Stimulated activated CD8-positive, alpha-beta memory T cell treated with anti-CD3 and anti-CD28 coated beads, Interleukin-12 subunit alpha, Interleukin-12 subunit beta, amount 100 ng/mL, for 4 hours (primary cell): Measurements from ENCODE around the gene SYNJ1.
"Not testable (repeated sequence)": the region's sequence is repeated elsewhere in the genome, so short reads cannot be mapped to it uniquely, and the experiment has no call there.

ENCODE experiments used
- DNase-seq: peaks from one replicate; pipeline ENCODE4 v3.0.0-alpha.2; 2020; ENCODE audit warnings: low read depth

Gene SYNJ1

GRCh38 chr21:32733990-32734613 lies 6.3 kb upstream of the SYNJ1 start:
- no peak for DNase-seq

GRCh38 chr21:32733356-32733755 lies 5.5 kb upstream of the SYNJ1 start:
- DNase-seq = no peak

GRCh38 chr21:32732544-32732943 lies 4.7 kb upstream of the SYNJ1 start:
- DNase-seq = no peak

- no peak for DNase-seq
Observed at GRCh38 chr21:32728848-32729247, 1.0 kb upstream of the SYNJ1 start.

GRCh38 chr21:32728456-32728839 lies 635 bp upstream of the SYNJ1 start:
- DNase-seq = no peak

- DNase-seq = no peak
Observed at GRCh38 chr21:32726839-32727686, 750 bp downstream of the SYNJ1 start.

GRCh38 chr21:32719085-32719484 lies 8.7 kb downstream of the SYNJ1 start:
- DNase-seq = no peak

GRCh38 chr21:32717851-32718316 lies 9.9 kb downstream of the SYNJ1 start:
- DNase-seq = no peak

- DNase-seq = no peak
Observed at GRCh38 chr21:32716486-32716885, 11.3 kb downstream of the SYNJ1 start.

GRCh38 chr21:32713726-32714125 lies 14.1 kb downstream of the SYNJ1 start:
- no peak for DNase-seq

GRCh38 chr21:32712641-32713040 lies 15.2 kb downstream of the SYNJ1 start:
- no peak for DNase-seq

GRCh38 chr21:32712043-32712442 lies 15.8 kb downstream of the SYNJ1 start:
- no peak for DNase-seq

- DNase-seq = no peak
Observed at GRCh38 chr21:32710987-32711386, 16.8 kb downstream of the SYNJ1 start.

- DNase-seq = no peak
Observed at GRCh38 chr21:32710069-32710784, 17.6 kb downstream of the SYNJ1 start.

GRCh38 chr21:32708069-32708468 lies 19.7 kb downstream of the SYNJ1 start:
- no peak for DNase-seq

- no peak for DNase-seq
Observed at GRCh38 chr21:32705901-32706300, 21.9 kb downstream of the SYNJ1 start.

- no peak for DNase-seq
Observed at GRCh38 chr21:32705139-32705538, 22.7 kb downstream of the SYNJ1 start.

GRCh38 chr21:32702702-32703101 lies 25.1 kb downstream of the SYNJ1 start:
- DNase-seq = no peak

- no peak for DNase-seq
Observed at GRCh38 chr21:32698971-32699693, 28.7 kb downstream of the SYNJ1 start.

- DNase-seq = no peak
Observed at GRCh38 chr21:32698286-32698685, 29.5 kb downstream of the SYNJ1 start.

GRCh38 chr21:32695482-32695881 lies 32.3 kb downstream of the SYNJ1 start:
- not testable (repeated sequence) for DNase-seq

GRCh38 chr21:32693581-32693980 lies 34.2 kb downstream of the SYNJ1 start:
- DNase-seq = no peak
